ENCODE measurements around the gene PKDCC. TPM values are rescaled to one million over a fixed set of nuclear protein-coding genes. Genes with fewer than 3 reads are reported as not detected.

Gene PKDCC
- total RNA-seq, 1 experiment from 2014 or later, result 322 TPM

GRCh38 chr2:42021464-42021863 lies 26.4 kb upstream of the PKDCC start:
- Mint-ChIP-seq H3K27ac (ENCODE audit: unreplicated experiment) (no peak overlapping the region), H3K9me3 (ENCODE audit: unreplicated experiment) (no peaks in the 10 kb centered on the region), H3K27me3 (ENCODE audit: insufficient read depth, unreplicated experiment) (no peaks in the 10 kb centered on the region), H3K4me3 (ENCODE audit: unreplicated experiment) (no peak overlapping the region), H3K4me1 (ENCODE audit: low read depth, unreplicated experiment) (peaks cover 19% of the 10 kb centered on the region), H3K36me3 (ENCODE audit: insufficient read depth, unreplicated experiment) (no peaks in the 10 kb centered on the region)
- TF ChIP-seq, protein P1, sequence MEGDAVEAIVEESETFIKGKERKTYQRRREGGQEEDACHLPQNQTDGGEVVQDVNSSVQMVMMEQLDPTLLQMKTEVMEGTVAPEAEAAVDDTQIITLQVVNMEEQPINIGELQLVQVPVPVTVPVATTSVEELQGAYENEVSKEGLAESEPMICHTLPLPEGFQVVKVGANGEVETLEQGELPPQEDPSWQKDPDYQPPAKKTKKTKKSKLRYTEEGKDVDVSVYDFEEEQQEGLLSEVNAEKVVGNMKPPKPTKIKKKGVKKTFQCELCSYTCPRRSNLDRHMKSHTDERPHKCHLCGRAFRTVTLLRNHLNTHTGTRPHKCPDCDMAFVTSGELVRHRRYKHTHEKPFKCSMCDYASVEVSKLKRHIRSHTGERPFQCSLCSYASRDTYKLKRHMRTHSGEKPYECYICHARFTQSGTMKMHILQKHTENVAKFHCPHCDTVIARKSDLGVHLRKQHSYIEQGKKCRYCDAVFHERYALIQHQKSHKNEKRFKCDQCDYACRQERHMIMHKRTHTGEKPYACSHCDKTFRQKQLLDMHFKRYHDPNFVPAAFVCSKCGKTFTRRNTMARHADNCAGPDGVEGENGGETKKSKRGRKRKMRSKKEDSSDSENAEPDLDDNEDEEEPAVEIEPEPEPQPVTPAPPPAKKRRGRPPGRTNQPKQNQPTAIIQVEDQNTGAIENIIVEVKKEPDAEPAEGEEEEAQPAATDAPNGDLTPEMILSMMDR (IDR thresholded peaks at IDR 0.05; ENCODE audit: insufficient read depth in 1 of 2, low read depth in 1 of 2, low read length in 1 of 2, severe bottlenecking in 1 of 2, unreplicated experiment in 1 of 2), result no peak
- Histone ChIP-seq H3K36me3 (ENCODE audit: control insufficient read depth, insufficient read depth, low read length) (no peaks in the 10 kb centered on the region; the same call in 1 of the 2 replicates), H3K4me1 (no peaks in the 10 kb centered on the region), H3K4me3 (ENCODE audit: low read depth, low read length) (no peak overlapping the region), H3K27me3 (replicated peaks; ENCODE audit: control insufficient read depth, insufficient read depth, low read length) (no peaks in the 10 kb centered on the region), H3K9me3 (peaks cover 9% of the 10 kb centered on the region)
- CTCF ChIA-PET, result interaction anchor here (0.6 kb wide), 1 partner anchor 39 kb away, joined by 3 read pairs; no protein-coding TSS in a partner anchor
- DNase-seq, result no peak
- POLR2A ChIA-PET, result no interaction called here
- no TSS peak for BruUV-seq (replicated peaks)
- intact Hi-C loops (cut with micrococcal nuclease; ENCODE audit: unreplicated experiment), result no loop called here

DNA sequence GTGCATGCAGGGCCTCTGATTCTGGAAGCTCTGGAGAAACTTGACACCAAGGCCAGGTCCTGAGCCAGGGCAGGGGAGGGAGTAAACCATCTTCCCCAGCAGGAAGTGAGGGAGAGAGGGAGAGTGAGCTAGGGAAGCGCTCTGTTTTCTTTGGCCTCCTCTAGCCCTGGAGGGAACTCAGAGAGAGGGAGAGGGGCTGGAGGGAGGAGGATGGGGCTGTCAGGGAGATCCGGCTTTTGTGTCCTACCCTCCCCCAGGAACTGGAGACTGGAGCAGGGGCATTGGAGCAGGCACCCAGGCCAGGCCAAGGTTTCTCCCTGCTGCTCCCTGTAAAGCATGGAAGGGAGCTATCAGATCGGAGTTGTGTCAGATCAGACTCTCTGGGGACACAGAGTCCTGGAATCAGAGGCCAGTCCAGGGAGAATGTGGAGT lies 22.7 kb upstream of the PKDCC start:
- H3K4me1 Mint-ChIP-seq (ENCODE audit: low read depth, unreplicated experiment), result peaks cover 26% of the 10 kb centered on the region

GRCh38 chr2:42026272-42026671 lies 21.5 kb upstream of the PKDCC start:
- Mint-ChIP-seq H3K27ac (ENCODE audit: unreplicated experiment) (no peak overlapping the region), H3K9me3 (ENCODE audit: unreplicated experiment) (no peaks in the 10 kb centered on the region), H3K27me3 (ENCODE audit: insufficient read depth, unreplicated experiment) (no peaks in the 10 kb centered on the region), H3K4me1 (ENCODE audit: low read depth, unreplicated experiment) (peaks cover 35% of the 10 kb centered on the region), H3K36me3 (ENCODE audit: insufficient read depth, unreplicated experiment) (peaks cover 7% of the 10 kb centered on the region), H3K4me3 (ENCODE audit: unreplicated experiment) (no peak overlapping the region)
- ChIA-PET CTCF (no interaction called here), POLR2A (no interaction called here)
- no TSS peak for BruUV-seq (replicated peaks)
- peaks cover 20% of the 10 kb centered on the region for H3K4me1 ChIP-seq
- intact Hi-C loops (cut with micrococcal nuclease; ENCODE audit: unreplicated experiment), result no loop called here
- no peak overlapping the region for H3K4me3 ChIP-seq (ENCODE audit: low read depth, low read length)
- no peaks in the 10 kb centered on the region; the same call in 1 of the 2 replicates for H3K36me3 ChIP-seq (ENCODE audit: control insufficient read depth, insufficient read depth, low read length)
- TF ChIP-seq, protein P1 (IDR thresholded peaks at IDR 0.05; ENCODE audit: insufficient read depth in 1 of 2, low read depth in 1 of 2, low read length in 1 of 2, severe bottlenecking in 1 of 2, unreplicated experiment in 1 of 2), result no peak
- H3K9me3 ChIP-seq, result peaks cover 8% of the 10 kb centered on the region
- no peak for DNase-seq
- no peaks in the 10 kb centered on the region for H3K27me3 ChIP-seq (replicated peaks; ENCODE audit: control insufficient read depth, insufficient read depth, low read length)

More for the DNA sequence above, 22.7 kb upstream of the PKDCC start:
- Mint-ChIP-seq H3K36me3 (ENCODE audit: insufficient read depth, unreplicated experiment) (peaks cover 6% of the 10 kb centered on the region), H3K9me3 (ENCODE audit: unreplicated experiment) (no peaks in the 10 kb centered on the region), H3K27ac (ENCODE audit: unreplicated experiment) (no peak overlapping the region), H3K27me3 (ENCODE audit: insufficient read depth, unreplicated experiment) (no peaks in the 10 kb centered on the region), H3K4me3 (ENCODE audit: unreplicated experiment) (no peak overlapping the region)
- ChIA-PET CTCF (no interaction called here), POLR2A (no interaction called here)
- Histone ChIP-seq H3K36me3 (ENCODE audit: control insufficient read depth, insufficient read depth, low read length) (no peaks in the 10 kb centered on the region; the same call in 1 of the 2 replicates), H3K4me1 (peaks cover 12% of the 10 kb centered on the region), H3K9me3 (peaks cover 8% of the 10 kb centered on the region), H3K27me3 (replicated peaks; ENCODE audit: control insufficient read depth, insufficient read depth, low read length) (no peaks in the 10 kb centered on the region), H3K4me3 (ENCODE audit: low read depth, low read length) (no peak overlapping the region)
- BruUV-seq (replicated peaks), result no TSS peak
- TF ChIP-seq, protein P1 (IDR thresholded peaks at IDR 0.05; ENCODE audit: insufficient read depth in 1 of 2, low read depth in 1 of 2, low read length in 1 of 2, severe bottlenecking in 1 of 2, unreplicated experiment in 1 of 2), result no peak
- intact Hi-C loops (cut with micrococcal nuclease; ENCODE audit: unreplicated experiment), result no loop called here
- no peak for DNase-seq
